Lung (tissue), 16 donors: ENCODE results near the gene SIGLEC14. TPM values are rescaled to one million over a fixed set of nuclear protein-coding genes. Genes with fewer than 3 reads are reported as not detected.
"Not testable (repeated sequence)": the region's sequence is repeated elsewhere in the genome, so short reads cannot be mapped to it uniquely, and the experiment has no call there.

Experiments used
- ATAC-seq: fragments of 200-7000 bp; cut with Tn5 transposase; one replicate; pipeline ENCODE4 v1.9.1; 2020; ENCODE audit warnings: moderate number of reproducible peaks; ENCODE audit not compliant: insufficient read depth, low FRiP score
- DNase-seq, 3 donors: peaks; one replicate each; pipeline ENCODE4 v3.0.0-alpha.2; 2013 to 2017
- H3K27ac ChIP-seq, 2 donors: one replicate each; pipeline ENCODE4 v1.5.1; 2013; ENCODE audit warnings: mild to moderate bottlenecking in 2 of 2, moderate library complexity in 2 of 2, control low read depth in 1 of 2, inconsistent platforms in 1 of 2, low read depth in 1 of 2, low read length in 1 of 2
- H3K27me3 ChIP-seq, 3 donors: one replicate each; pipeline ENCODE4 v1.5.1; 2013; ENCODE audit warnings: low read length in 2 of 3; ENCODE audit not compliant: control insufficient read depth in 3 of 3, insufficient read depth in 3 of 3
- H3K36me3 ChIP-seq, 4 donors: one replicate each; pipeline ENCODE4 v1.5.1; 2013; ENCODE audit warnings: low read length in 4 of 4, mild to moderate bottlenecking in 1 of 4, moderate library complexity in 1 of 4; ENCODE audit not compliant: control insufficient read depth in 4 of 4, insufficient read depth in 4 of 4
- H3K4me1 ChIP-seq, 5 donors: one replicate each; pipeline ENCODE4 v1.5.1; 2013; ENCODE audit warnings: low read length in 5 of 5, mild to moderate bottlenecking in 2 of 5, moderate library complexity in 1 of 5; ENCODE audit not compliant: control insufficient read depth in 5 of 5, insufficient read depth in 5 of 5
- H3K4me3 ChIP-seq: one replicate; pipeline ENCODE4 v1.5.1; 2013; ENCODE audit warnings: mild to moderate bottlenecking, control low read depth, moderate library complexity
- H3K9ac ChIP-seq, 2 donors: one replicate each; pipeline ENCODE4 v1.5.1; 2013; ENCODE audit warnings: low read length in 2 of 2, control low read depth in 1 of 2; ENCODE audit not compliant: insufficient read depth in 1 of 2
- H3K9me3 ChIP-seq, 4 donors: one replicate each; pipeline ENCODE4 v1.5.1; 2013; ENCODE audit warnings: low read length in 3 of 4, mild to moderate bottlenecking in 1 of 4, moderate library complexity in 1 of 4; ENCODE audit not compliant: control insufficient read depth in 4 of 4, insufficient read depth in 3 of 4
- WGBS, 2 donors: extraction: QIAGEN DNeasy Blood & Tissue Kit; methylation state at CpG; one replicate each; pipeline ENCODE4 v1.1.7; 2013; 5-methylcytosine and 5-hydroxymethylcytosine counted together
- long read RNA-seq, 5 donors: transcript quantifications; one replicate each; lab custom pipeline, GENCODE V29; 2026
- polyA plus RNA-seq, 2 donors: library from polyadenylated mRNA; stranded (reverse); fragments of 200-250 nt; gene quantifications; one replicate each; pipeline ENCODE4 v1.2.1, GENCODE V29; 2013
- total RNA-seq, 2 donors: library from RNA; depleted of rRNA in 1 of 2; stranded (reverse); fragments of >200 nt in 1 of 2; gene quantifications; one replicate each; pipeline ENCODE4 v1.2.1, GENCODE V29; 2014 to 2021
- TF ChIP-seq, protein P1 (sequence below): IDR thresholded peaks from 2 replicates; pipeline ENCODE4 v1.5.1; 2012; ENCODE audit warnings: mild to moderate bottlenecking; ENCODE audit errors: control extremely low read depth, extremely low read depth
- donor health status: control.
- donor health status: control.
- donor health status: Bipolar disorder and iron deficiency.
- donor health status: healthy.
- donor health status: DM: yes; HTN: yes; CAD: no.

SIGLEC14 gene, protein sequence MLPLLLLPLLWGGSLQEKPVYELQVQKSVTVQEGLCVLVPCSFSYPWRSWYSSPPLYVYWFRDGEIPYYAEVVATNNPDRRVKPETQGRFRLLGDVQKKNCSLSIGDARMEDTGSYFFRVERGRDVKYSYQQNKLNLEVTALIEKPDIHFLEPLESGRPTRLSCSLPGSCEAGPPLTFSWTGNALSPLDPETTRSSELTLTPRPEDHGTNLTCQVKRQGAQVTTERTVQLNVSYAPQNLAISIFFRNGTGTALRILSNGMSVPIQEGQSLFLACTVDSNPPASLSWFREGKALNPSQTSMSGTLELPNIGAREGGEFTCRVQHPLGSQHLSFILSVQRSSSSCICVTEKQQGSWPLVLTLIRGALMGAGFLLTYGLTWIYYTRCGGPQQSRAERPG
- total RNA-seq (10 to 100 TPM in 1 of 2 donors, 1 to 10 TPM in 1; 2.7 to 46.4 TPM), polyA plus RNA-seq (100 to 1,000 TPM in 1 of 2 donors, 1 to 10 TPM in 1; 2.9 to 101 TPM)
- long read RNA-seq, donor 1 = 0 reads
- long read RNA-seq, donor 2 = 0 reads
- long read RNA-seq, donor 3 = 0 reads
- long read RNA-seq, donor 4 = 0 reads
- long read RNA-seq, donor 5 = 0 reads

DNA sequence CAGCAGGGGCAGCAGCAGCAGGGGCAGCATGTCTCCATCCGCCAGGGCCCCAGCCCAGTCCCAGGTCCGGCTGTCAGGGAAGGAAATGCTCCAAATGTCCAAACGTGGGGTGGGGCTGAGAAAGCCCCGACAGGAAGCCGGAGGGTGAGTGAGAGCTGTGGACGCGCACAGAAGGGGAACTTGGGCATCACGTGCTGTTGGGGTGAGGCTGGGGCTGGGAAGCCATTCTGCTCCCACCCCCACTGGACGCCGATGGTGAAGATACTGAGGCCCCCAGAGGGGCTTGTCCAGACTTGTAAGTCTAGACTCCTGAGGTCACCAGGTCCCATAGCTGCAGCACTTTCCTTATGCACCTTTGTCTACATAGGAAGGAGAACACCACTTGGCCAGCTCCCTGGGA is at the start of gene SIGLEC14:
TSS of gene SIGLEC14 (minus strand) at position 96 of the 400 bp plus-strand sequence. CDS start at position 30, 66 bp downstream.
- 3 to 20% methylated on average over 2 to 3 of the region's 10 CpGs for WGBS, 2 donors
- not testable (repeated sequence) for H3K27ac ChIP-seq

DNA sequence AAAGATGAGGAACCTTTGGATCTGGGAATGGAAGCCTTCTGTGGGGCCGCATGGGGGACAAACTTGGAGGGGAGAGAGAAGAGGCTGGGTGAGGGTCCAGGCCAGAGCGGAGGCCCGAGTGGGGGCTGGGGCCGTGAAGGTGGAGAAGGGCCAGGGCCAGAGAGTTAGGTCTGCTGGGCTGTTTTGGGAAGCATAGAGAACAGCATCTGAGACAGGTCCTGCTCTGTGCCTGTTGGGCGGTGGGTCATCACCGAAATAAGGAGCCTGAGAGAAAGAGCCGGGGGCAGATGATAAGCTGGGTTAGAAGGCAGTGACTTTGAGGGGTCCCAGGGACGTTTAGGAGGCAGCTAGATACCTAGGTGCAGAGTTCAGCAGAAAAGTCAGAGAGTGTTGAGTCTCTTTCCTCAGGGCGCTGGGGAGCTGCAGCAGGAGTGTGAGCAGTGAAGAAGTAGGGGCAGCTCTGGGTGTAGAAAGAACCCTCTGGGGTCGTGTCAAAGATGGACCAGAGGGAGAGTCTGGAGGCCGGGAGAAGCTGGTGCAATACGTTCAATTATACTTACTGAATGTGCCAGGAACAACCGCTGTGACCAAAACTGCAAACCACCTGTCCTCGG is 49.2 kb upstream of the SIGLEC14 start:
- Histone ChIP-seq H3K9ac (no peak overlapping the region), H3K9me3 (no peaks in the 10 kb centered on the region), H3K36me3 (peaks cover 3 to 56% (median 43%) of the 10 kb centered on the region in 4 donors), H3K4me1 (peaks cover 0 to 25% (median 7%) of the 10 kb centered on the region in 5 donors), H3K27me3 (no peaks in the 10 kb centered on the region), H3K27ac (no peak overlapping the region), H3K4me3 (no peak overlapping the region)
- no peak for DNase-seq
- 89 to 93% methylated on average over 14 of the region's 14 CpGs for WGBS, 2 donors
- TF ChIP-seq, protein P1, sequence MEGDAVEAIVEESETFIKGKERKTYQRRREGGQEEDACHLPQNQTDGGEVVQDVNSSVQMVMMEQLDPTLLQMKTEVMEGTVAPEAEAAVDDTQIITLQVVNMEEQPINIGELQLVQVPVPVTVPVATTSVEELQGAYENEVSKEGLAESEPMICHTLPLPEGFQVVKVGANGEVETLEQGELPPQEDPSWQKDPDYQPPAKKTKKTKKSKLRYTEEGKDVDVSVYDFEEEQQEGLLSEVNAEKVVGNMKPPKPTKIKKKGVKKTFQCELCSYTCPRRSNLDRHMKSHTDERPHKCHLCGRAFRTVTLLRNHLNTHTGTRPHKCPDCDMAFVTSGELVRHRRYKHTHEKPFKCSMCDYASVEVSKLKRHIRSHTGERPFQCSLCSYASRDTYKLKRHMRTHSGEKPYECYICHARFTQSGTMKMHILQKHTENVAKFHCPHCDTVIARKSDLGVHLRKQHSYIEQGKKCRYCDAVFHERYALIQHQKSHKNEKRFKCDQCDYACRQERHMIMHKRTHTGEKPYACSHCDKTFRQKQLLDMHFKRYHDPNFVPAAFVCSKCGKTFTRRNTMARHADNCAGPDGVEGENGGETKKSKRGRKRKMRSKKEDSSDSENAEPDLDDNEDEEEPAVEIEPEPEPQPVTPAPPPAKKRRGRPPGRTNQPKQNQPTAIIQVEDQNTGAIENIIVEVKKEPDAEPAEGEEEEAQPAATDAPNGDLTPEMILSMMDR = no peak
- ATAC-seq = no peak

More for the DNA sequence above, at the start of gene SIGLEC14:
- H3K4me1 ChIP-seq, H3K4me3 ChIP-seq, H3K36me3 ChIP-seq, DNase-seq, ATAC-seq, H3K9ac ChIP-seq, H3K9me3 ChIP-seq, H3K27me3 ChIP-seq: not testable (repeated sequence)

DNA sequence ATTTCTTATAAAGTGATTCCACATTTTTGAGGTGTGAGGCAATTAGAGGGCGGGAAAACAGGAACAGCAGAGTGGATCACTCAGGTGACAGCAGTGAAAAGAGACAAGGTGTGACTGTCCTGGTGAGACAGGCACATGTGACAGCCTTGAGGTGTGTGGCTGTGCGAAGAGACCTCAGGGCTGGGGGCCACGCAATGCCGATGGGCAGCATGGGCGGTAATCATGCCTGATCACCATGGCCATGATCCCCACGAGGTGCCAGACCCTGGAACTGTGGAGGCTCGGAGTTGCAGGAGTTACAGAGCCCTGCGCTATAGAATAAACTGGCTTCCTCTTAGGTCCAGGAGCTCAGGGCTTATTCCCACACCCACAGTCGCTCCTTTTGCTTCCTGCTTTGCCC is 48.5 kb upstream of the SIGLEC14 start:
- ATAC-seq = no peak
- no peak overlapping the region for H3K9ac ChIP-seq
- H3K36me3 ChIP-seq = peaks cover 3 to 50% (median 39%) of the 10 kb centered on the region in 4 donors
- no peak overlapping the region for H3K4me3 ChIP-seq
- TF ChIP-seq, protein P1 = no peak
- H3K9me3 ChIP-seq = no peaks in the 10 kb centered on the region
- 90 to 91% methylated on average over 9 of the region's 9 CpGs for WGBS, 2 donors
- no peaks in the 10 kb centered on the region for H3K27me3 ChIP-seq
- H3K4me1 ChIP-seq = peaks cover 0 to 25% (median 7%) of the 10 kb centered on the region in 5 donors
- no peak overlapping the region for H3K27ac ChIP-seq
- DNase-seq = no peak
